NAMALWA (cell line): ENCODE data around the gene ZNF350.
"Not testable (repeated sequence)": the region's sequence is repeated elsewhere in the genome, so short reads cannot be mapped to it uniquely, and the experiment has no call there.

ENCODE experiments used
- DNase-seq: peaks from one replicate; pipeline ENCODE4 v3.0.0-alpha.2; 2015; ENCODE audit warnings: low spot score

The ZNF350 gene

GRCh38 chr19:51971624-51972023 lies 15.0 kb downstream of the ZNF350 start:
- peak; percentile 8 for DNase-seq

DNA sequence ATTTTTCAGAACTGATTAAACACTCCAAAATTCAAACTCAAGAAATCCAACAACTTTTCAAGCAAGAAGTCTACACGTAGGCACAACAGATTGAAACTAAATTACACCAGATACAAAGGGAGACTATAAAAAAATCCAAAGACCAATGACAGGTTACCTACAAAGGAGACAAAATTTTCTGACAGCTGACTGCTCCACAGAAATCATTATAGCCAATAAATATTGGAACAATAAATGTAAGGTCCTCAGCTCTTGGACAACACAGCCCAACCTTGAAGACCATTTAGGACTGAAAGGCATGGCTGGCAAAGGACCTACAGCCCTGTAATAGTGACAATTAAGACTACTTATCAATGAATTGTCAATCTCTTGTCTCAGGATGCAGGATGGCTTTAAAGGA lies 15.9 kb downstream of the ZNF350 start:
- DNase-seq: no peak

DNA sequence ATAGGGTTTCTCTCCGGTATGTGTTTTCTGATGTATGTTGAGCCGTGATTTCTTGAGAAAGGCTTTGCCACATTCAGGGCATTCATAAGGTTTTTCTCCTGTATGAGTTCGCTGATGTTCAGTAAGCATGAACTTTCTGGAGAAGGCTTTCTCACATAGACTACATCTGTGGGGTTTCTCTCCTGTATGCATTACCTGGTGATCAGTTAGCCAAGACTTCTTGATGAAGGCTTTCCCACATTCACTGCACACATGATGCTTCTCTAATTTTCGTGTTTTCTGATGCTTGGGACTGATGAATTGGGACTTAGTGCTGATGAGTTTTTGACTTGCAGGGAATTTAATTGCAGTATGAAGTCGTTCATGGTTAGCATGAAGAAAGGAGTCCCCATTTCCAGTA lies 21.1 kb downstream of the ZNF350 start:
- no peak for DNase-seq

DNA sequence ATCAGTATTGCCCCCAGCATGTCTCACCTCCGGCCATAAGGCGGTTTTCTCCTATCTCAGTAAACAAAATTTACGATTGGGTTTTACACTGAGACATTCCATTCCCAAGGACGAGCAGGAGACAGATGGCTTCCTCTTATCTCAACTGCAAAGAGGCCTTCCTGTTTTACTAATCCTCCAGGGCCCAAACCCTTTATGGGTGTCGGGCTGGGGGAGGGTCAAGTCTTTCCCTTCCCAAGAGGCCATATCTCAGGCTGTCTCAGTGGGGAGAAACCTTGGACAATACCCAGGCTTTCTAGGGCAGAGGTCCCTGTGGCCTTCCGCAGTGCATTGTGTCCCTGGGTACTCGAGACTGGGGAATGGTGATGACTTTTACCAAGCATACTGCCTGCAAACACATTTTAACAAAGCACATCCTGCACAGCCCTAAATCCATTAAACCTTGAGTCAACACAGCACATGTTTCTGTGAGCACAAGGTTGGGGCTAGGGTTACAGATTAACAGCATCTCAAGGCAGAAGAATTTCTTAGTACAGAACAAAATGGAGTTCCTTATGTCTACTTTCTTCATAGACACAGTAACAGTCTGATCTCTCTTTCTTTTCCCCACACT lies 25.9 kb downstream of the ZNF350 start:
- not testable (repeated sequence) for DNase-seq

DNA sequence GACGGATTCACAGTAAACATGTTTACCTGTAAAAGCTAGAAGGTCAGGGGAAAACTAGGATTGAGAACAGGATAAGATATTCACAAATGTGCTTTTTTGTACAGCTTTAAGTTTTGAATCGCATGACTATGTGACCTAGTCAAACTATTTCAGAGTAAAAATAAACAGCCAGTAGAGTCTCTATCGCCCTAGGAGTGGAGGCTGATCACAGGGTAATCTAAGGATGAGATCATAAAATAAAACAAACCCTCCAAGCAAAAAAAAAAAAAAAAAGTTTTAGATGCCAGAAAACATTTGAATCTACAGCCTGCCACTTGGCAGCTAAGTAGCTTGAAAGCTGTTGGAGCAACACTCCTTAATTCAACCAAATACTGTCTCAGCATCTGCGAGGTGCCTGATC lies 26.8 kb downstream of the ZNF350 start:
- no peak for DNase-seq

GRCh38 chr19:51957846-51958245 lies 28.8 kb downstream of the ZNF350 start:
- not testable (repeated sequence) for DNase-seq

- no peak for DNase-seq
These were observed 37.7 kb downstream of the ZNF350 start for GRCh38 chr19:51948975-51949374.

DNA sequence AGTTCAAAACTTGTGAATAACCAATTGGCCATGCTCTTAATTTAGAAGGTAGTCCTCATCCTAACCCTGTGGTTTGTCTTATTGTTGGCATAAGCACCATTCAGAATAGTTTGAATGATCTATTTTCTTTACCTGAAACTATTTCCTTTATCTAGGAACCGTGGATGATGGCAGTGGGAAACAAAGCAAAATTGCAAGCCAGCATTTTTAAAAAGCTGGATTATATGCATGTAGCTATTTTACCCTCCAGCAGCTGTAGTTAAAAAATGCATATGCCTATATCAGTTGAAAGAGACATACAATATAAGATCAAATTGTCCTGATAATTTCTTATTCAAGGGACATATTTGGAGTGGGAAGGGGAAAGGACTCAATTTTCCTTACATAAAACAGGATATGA lies 40.0 kb downstream of the ZNF350 start:
- no peak for DNase-seq

GRCh38 chr19:51944798-51945552 lies 41.7 kb downstream of the ZNF350 start:
- DNase-seq: no peak

- DNase-seq: no peak
These were observed 47.7 kb downstream of the ZNF350 start for GRCh38 chr19:51938936-51939335.

DNA sequence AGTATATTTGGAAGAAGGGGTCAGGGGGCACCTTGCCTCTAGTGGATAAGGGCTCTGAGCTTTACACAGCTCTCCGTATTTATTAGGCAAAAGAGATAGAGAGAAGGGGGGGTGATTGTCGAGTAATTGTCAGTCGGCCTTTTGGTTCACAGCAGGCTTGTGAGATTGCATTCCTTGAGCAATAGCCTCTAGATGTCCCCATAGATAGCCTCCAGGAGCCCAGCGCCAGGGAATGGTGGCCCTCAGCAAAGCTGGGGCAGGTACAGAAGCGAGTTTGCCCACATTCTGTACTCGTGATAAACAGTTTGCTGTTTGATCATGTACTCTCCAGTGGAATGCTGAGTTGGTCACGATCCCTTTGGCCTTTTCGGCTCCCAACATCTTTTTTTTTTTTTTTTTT lies 54.7 kb downstream of the ZNF350 start:
- no peak for DNase-seq

- no peak for DNase-seq
These were observed 58.8 kb downstream of the ZNF350 start for GRCh38 chr19:51927859-51928258.

DNA sequence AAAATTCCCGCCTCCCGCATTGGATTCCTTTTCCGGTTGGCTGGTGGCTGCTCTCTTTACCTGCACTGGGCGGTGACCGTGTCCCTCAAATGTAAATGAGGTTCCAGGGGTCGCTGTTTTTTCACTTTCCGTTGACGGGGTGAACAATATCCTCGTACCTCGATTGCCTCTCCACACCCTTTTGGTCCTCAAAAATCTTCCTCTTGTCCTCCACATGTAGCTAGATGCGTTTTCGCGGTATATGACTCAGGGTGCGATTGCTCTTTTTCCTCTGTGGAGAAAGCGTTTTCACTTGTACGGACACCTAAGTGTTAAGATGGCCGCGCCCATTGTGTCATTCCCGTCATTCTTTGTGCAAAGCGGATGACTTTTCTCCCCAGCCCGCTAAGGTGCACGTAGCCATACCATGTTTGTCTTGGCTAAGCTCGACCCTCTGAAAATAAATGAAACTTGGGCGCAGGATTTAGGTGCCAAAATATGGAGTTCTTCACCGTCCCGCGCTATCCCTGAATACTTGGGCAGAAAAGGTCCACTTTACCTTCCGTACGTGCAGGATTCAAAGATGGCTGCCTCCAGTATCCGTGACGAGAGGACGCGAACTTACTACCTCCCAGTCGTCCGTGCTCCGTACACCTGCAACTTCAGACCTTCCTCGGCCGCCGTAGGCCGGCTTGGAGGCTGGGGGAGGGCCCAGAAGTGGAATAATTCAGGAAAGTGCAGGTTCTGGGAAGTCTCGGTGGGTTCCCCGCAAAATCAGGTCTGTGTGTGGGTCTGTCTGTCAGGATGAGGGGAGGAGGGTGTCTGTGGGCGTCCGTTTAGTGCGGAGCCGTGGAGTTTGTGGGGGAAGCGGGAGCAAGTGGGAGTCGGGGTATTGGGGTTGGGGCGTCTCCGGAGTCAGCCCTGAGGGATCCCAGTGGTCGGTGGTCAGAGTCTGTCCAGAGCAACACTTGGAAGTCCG lies 59.6 kb downstream of the ZNF350 start, which contains the start of gene ZNF613:
TSS of gene ZNF613 (plus strand) at position 689 of the 958 bp plus-strand sequence. CDS start 8,749 bp downstream, outside the sequence.
- DNase-seq: peak; percentile 88

- no peak for DNase-seq
These were observed 60.2 kb downstream of the ZNF350 start for GRCh38 chr19:51926426-51926783.

GRCh38 chr19:51921949-51922348 lies 64.7 kb downstream of the ZNF350 start:
- no peak for DNase-seq

GRCh38 chr19:51919606-51920005 lies 67.0 kb downstream of the ZNF350 start:
- no peak for DNase-seq

GRCh38 chr19:51916167-51916566 lies 70.5 kb downstream of the ZNF350 start:
- DNase-seq: peak; percentile 32

DNA sequence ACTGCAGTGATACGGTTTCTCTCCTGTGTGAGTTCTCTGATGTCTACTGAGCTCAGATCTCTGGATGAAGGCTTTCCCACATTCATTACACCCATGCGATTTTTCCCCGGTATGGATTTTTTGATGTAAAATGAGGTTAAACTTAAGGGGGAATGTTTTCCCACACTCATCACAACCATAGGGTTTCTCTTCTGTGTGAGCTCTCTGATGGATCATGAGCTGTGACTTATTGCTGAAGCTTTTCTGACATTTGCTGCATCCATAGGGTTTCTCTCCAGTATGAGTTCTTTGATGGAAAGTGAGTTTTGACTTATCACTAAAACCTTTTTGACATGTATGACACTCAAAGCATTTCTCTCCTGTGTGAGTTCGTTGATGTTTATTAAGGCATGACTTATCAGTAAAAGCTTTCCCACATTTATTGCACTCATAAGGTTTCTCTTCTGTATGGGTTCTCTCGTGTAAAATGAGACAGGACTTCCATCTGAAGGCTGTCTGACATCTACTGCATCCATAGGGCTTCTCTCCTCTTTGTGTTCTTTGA lies 71.2 kb downstream of the ZNF350 start:
- DNase-seq: no peak
